HG02870 (cell line): Measurements from ENCODE around the gene NLGN1.

ENCODE experiments used
- ATAC-seq: cut with Tn5 transposase; IDR thresholded peaks from one replicate; pipeline ENCODE4 v1.9.1; 2021; ENCODE audit warnings: mild to moderate bottlenecking, moderate library complexity; ENCODE audit not compliant: unreplicated experiment

Gene NLGN1

GRCh38 chr3:173750095-173750494 lies 352.6 kb downstream of the NLGN1 start:
- no peak for ATAC-seq

GRCh38 chr3:173750591-173750990 lies 353.0 kb downstream of the NLGN1 start:
- ATAC-seq: no peak

GRCh38 chr3:173753593-173753992 lies 356.0 kb downstream of the NLGN1 start:
- ATAC-seq: no peak

GRCh38 chr3:173755161-173755560 lies 357.6 kb downstream of the NLGN1 start:
- no peak for ATAC-seq

- no peak for ATAC-seq
These were observed 363.6 kb downstream of the NLGN1 start for GRCh38 chr3:173761161-173761560.

- ATAC-seq: no peak
These were observed 365.0 kb downstream of the NLGN1 start for GRCh38 chr3:173762501-173762900.

- ATAC-seq: no peak
These were observed 372.5 kb downstream of the NLGN1 start for GRCh38 chr3:173770011-173770410.

GRCh38 chr3:173770796-173771573 lies 373.4 kb downstream of the NLGN1 start:
- ATAC-seq: no peak

GRCh38 chr3:173773800-173774199 lies 376.3 kb downstream of the NLGN1 start:
- no peak for ATAC-seq

GRCh38 chr3:173774294-173774693 lies 376.8 kb downstream of the NLGN1 start:
- ATAC-seq: no peak

GRCh38 chr3:173778251-173778650 lies 380.7 kb downstream of the NLGN1 start:
- no peak for ATAC-seq

- no peak for ATAC-seq
These were observed 382.5 kb downstream of the NLGN1 start for GRCh38 chr3:173780067-173780466.

GRCh38 chr3:173785004-173785403 lies 387.5 kb downstream of the NLGN1 start:
- no peak for ATAC-seq

GRCh38 chr3:173789530-173790162 lies 392.1 kb downstream of the NLGN1 start:
- ATAC-seq: no peak

- no peak for ATAC-seq
These were observed 396.4 kb downstream of the NLGN1 start for GRCh38 chr3:173793963-173794362.

- ATAC-seq: no peak
These were observed 398.9 kb downstream of the NLGN1 start for GRCh38 chr3:173796405-173796804.

- no peak for ATAC-seq
These were observed 399.3 kb downstream of the NLGN1 start for GRCh38 chr3:173796890-173797289.

GRCh38 chr3:173799060-173799816 lies 401.7 kb downstream of the NLGN1 start:
- ATAC-seq: no peak

- no peak for ATAC-seq
These were observed 402.6 kb downstream of the NLGN1 start for GRCh38 chr3:173800154-173800553.

GRCh38 chr3:173814809-173815208 lies 417.3 kb downstream of the NLGN1 start:
- no peak for ATAC-seq

- no peak for ATAC-seq
These were observed 421.8 kb downstream of the NLGN1 start for GRCh38 chr3:173819368-173819767.
